RWPE1 (cell line): ENCODE measurements around the gene CRYBB1.

Source experiments
- CTCF ChIA-PET: fragments of 350-600 bp; sonication (Branson Sonifier 250); formaldehyde crosslinking; extraction: SDS; loops from one replicate; lab custom pipeline; 2021; lab: Yijun Ruan, JAX
- POLR2A ChIA-PET: fragments of 400-600 bp; formaldehyde crosslinking; extraction: SDS; loops from one replicate; lab custom pipeline; 2020; ENCODE audit warnings: antibody characterized with exemption; ENCODE audit not compliant: low non-redundant PET; lab: Yijun Ruan, JAX
- DNase-seq: peaks from one replicate; pipeline ENCODE4 v3.0.0; 2012; ENCODE audit warnings: low spot score
- H3K27ac ChIP-seq: fragments of 450-650 bp; 2 replicates; pipeline ENCODE4 v1.5.1; 2017
- CTCF ChIP-seq: fragments of 450-650 bp; conservative IDR thresholded peaks from 2 replicates; pipeline ENCODE4 v1.5.1; 2017; ENCODE audit warnings: low read depth, mild to moderate bottlenecking

The CRYBB1 gene

DNA sequence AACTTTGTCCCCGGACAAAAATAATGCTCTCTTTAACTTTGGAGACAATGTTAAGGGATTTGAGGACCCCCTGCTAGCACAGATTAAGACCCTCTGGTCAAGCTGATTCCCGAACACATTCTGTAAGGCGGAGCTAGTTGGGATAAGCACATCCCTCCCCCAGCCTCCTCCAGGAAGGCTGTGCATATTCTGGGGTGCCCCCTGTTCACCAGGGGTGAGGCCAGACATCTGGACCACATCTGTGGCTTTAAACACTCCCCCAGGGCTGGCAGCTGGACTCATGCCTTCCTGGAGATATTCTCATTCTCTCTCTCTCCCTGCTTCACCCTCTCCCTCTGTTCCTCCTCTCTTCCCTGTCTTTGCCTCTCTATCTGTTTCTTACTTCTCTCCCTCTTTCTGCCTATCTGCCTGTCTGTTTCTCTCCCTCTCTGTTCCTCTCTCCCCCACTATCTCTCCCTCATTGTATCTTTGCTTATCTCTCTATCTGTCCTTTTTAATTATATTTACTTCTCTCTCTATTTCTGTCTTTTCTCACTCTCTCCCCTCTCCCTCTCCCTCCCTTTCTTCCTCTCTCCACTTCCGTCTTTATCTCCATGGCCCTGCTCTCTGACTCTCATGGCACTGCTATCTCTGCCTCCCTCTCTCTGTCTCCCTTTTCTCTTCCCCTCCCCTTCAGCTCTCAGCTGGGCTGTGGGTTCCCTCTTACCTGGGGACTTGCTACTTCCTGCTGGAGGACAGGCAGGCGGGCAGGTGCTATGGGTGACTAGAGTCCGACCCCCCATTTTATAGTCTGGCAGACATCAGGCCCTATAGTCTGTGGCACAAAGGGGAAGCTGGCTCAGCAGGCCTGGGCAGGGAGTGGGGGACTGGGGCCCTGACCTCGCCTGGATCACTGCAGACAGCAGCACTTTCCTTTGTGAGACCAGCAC, at the start of gene CRYBB1:
CRYBB1 (minus strand) TSS at position 757 of the 929 bp plus-strand sequence. CDS start 1,708 bp downstream, outside the sequence.
- ChIA-PET POLR2A (no interaction called here), CTCF (no interaction called here)
- DNase-seq, result no peak
- no peak for TF ChIP-seq CTCF
- H3K27ac ChIP-seq, result no peak within 1 kb of the TSS

- no peak for TF ChIP-seq CTCF
- DNase-seq, result no peak
- ChIA-PET POLR2A (no interaction called here), CTCF (no interaction called here)
- H3K27ac ChIP-seq, result no peak overlapping the region
Observed at GRCh38 chr22:26667140-26667539, 49.3 kb upstream of the CRYBB1 start.

- no peak for DNase-seq
- ChIA-PET CTCF (interaction anchor here (0.6 to 1.3 kb wide), 5 partner anchors 16 to 289 kb away, joined by 3 to 5 read pairs (median 3); no protein-coding TSS in a partner anchor), POLR2A (no interaction called here)
- H3K27ac ChIP-seq, result no peak overlapping the region
- TF ChIP-seq CTCF, result no peak; the same call in 1 of the 2 replicates
Observed at GRCh38 chr22:26665813-26666231, 48.0 kb upstream of the CRYBB1 start.

DNA sequence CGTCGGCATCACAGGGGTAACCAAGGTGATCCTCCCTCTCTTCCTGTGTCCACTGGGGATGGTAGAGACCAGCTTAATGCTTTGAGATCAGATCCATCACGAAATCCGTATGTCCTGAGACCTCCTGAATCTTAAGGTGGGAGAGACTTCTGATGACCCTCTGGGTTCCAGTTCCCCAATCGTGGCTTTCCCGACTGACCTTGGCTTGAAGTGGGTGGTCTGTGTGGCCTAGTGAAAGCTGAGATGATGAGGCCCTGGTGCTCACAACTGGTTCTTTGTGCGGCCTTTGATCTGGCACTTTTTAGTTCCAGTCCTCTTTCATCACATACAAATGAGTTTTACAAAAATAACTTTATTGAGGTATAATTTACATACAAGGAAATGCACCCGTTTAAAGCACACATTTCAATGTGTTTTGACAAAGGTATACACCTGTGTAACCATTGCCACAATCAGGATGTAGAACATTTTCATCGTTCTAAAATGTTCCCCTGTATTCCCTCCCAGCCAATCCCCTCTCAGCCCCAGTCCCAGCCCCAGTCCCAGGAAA, 45.6 kb upstream of the CRYBB1 start:
- ChIA-PET POLR2A (no interaction called here), CTCF (no interaction called here)
- DNase-seq, result no peak
- no peak for TF ChIP-seq CTCF
- H3K27ac ChIP-seq, result no peak overlapping the region

GRCh38 chr22:26662160-26662559, 44.3 kb upstream of the CRYBB1 start:
- CTCF ChIA-PET, result interaction anchor here (0.6 kb wide), 1 partner anchor 142 kb away, joined by 3 read pairs; no protein-coding TSS in a partner anchor
- POLR2A ChIA-PET, result no interaction called here
- no peak overlapping the region for H3K27ac ChIP-seq
- no peak for DNase-seq
- TF ChIP-seq CTCF, result no peak

GRCh38 chr22:26660961-26661578, 43.2 kb upstream of the CRYBB1 start:
- no peak for DNase-seq
- ChIA-PET CTCF (no interaction called here), POLR2A (interaction anchor here (0.7 kb wide), 1 partner anchor 10 kb away, joined by 3 read pairs; no protein-coding TSS in a partner anchor)
- H3K27ac ChIP-seq, result no peak overlapping the region
- no peak for TF ChIP-seq CTCF
